GM18873 (cell line): Measurements from ENCODE around the gene MXRA7.
"Not testable (repeated sequence)": the region's sequence is repeated elsewhere in the genome, so short reads cannot be mapped to it uniquely, and the experiment has no call there.

Experiments used
- ATAC-seq: cut with Tn5 transposase; IDR thresholded peaks from one replicate; pipeline ENCODE4 v1.9.1; 2021; ENCODE audit warnings: mild to moderate bottlenecking, moderate library complexity, moderate number of reproducible peaks; ENCODE audit not compliant: unreplicated experiment, low FRiP score

The MXRA7 gene

DNA sequence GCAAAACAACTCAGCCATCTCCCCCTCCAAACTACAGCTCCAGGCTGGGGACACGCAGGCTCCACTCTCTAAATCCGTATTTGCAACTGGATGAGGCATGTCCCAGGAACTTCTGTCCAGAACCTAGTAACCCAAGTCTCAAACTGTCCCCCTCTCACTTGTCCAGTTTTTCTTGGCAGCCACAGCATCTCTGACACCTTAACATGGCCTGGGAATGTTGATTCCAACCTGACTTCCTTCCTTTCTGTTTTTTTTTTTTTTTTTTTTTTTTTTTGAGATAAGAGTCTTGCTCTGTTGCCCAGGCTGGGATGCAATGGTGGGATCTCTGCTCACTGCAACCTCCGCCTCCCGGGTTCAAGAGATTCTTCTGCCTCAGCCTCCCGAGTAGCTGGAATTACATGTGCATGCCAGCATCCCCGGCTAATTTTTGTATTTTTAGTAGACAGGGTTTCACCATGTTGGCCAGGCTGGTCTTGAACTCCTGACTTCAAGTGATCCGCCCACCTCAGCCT is 12.2 kb downstream of the MXRA7 start:
- not testable (repeated sequence) for ATAC-seq

DNA sequence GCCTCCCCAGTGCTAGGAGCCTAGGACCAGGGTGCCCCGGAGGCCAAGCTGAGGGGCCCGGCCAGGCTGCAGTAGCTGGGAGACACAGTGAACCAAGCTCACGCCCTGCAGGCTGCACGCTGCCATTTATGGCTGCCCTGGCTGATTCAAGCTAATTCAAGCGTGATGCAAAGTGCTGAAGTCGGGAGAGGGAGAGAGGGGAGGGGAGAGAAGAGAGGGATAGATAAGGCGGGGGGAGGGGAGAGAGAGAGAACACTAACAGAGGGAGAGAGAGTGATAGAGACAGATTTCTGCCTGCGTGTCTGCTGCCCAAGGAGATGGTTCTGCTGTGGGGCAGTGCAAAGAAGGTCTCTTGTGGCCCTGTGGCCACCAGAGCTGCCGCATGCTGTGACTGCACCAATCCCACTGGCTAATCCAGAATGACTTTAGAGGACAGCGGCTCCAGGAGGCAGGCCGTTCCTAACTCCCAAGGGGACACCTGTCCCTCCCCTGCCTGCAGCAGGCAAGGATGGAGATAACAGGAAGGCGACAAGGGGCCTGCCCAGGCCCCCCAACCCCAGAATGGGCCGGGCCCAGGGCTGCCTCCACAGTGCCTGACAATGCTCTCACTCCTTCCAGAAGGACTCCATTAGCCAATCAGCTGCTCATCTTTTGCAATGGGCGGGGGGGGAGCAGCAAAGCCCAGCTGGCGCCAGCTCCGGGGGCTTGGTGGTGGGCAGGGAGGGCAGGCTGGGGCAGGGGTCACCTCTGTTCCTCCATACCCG is 12.9 kb downstream of the MXRA7 start:
- no peak for ATAC-seq

DNA sequence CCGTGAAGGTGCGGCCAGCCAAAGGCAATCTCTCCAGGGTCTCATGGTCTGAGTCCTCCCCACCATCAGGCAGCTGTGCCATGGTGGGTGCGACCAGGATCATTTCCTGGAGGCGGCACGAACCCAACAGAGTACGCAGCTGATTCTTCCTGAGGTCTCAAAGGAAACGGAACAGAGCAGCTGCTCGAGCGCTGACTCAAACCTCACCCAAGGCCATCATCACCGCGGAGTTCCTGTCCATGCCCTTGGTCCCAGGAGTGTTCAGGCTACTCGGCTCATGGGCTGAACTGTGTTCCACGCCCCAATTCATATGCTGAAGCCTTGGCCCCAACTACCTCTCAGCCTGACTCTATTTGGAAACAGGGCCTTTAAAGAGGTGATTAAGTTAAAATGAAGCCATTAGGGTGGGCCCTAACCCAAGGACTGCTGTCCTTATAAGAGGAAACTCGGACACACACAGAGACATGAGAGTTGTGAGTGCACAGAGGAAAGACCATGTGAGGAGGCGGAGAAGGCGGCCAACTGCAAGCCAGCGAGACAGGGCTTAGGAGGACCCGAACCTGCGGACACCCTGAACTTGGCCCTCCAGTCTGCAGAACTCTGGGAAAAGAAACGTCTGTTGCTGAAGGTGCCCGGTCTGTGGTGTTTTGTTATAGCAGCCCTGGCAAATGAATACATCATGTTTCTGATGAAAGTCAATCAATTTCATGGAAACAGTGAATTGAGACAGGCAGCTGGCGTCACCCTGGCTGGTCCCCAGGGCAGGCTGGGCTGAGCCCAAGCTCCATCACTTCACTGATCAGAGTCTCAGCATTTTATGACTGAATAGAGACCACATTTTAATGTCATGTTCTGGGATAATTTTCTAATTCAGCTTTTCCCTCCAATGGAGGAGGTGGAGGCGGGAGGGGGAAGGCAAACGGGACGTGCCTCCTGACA is 13.7 kb downstream of the MXRA7 start:
- no peak for ATAC-seq

DNA sequence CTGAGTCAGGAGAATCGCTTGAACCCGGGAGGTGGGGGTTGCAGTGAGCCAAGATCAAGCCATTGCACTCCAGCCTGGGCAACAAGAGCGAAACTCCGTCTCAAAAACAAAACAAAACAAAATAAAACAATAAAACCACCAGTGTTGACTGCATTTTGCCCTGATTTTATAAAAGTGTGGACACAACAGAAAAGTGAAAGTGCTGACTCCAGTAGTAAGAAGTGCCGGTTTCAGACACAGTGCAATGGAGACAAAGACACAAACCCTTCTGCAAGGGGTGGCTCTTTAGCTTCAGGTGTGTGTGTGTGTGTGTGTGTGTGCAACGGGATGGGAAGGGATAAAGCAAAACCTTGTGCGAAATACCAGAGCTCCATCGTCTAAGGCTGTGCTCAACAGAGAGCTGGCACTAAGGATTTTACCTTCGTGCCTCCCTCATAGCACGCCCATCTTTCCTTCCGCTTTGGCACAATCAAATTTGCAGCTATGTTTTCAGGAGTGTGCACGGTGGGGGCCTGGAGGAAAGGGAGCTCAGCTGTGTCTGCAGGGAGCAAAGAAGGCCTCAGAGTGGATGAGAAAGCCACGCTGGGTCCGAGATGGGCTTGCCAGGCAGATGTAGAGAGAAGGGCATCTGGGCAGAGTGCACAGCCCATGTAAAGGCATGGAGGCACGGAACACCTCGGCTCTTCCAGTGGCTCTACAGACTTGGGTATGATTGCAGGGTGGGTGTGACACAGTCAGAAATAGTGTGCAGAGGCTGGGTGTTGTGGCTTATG is 15.5 kb downstream of the MXRA7 start:
- ATAC-seq = no peak

DNA sequence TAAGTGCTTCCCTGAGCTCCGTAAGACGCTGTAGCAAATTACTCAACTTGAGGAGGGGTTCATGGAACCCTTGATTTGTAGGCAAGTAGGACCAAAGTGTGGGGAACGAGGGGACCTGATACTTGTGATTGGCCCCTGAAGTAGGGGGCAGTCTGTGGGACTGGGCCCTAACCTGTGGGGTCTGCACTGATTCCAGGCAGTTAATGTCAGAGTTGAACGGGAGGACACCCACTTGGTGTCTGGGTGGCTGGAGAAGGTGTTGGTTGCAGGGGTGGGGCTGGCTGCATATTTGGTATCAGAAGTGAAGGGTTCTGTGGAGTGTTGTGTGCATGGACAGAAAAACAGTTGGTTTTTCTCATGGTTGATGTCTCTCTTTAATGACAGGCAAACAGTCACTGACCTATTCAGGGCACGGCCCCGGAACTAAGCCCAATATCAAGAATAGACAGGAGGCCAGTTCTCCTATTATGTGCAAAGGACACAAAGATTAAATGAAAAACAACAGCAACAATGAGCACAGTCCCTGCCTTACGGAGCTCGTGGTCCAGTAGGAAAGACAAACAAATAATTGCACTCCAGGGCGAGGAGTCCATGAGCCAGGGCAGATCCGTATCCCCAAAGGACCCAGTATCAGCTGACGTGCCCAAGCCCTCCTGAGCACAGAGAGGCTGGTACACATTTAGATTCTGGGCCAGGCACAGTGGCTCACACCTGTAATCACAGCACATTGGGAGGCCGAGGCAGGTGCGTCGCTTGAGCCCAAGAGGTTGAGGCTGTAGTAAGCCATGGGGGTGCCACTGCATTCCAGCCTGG is 19.2 kb downstream of the MXRA7 start:
- ATAC-seq = no peak

DNA sequence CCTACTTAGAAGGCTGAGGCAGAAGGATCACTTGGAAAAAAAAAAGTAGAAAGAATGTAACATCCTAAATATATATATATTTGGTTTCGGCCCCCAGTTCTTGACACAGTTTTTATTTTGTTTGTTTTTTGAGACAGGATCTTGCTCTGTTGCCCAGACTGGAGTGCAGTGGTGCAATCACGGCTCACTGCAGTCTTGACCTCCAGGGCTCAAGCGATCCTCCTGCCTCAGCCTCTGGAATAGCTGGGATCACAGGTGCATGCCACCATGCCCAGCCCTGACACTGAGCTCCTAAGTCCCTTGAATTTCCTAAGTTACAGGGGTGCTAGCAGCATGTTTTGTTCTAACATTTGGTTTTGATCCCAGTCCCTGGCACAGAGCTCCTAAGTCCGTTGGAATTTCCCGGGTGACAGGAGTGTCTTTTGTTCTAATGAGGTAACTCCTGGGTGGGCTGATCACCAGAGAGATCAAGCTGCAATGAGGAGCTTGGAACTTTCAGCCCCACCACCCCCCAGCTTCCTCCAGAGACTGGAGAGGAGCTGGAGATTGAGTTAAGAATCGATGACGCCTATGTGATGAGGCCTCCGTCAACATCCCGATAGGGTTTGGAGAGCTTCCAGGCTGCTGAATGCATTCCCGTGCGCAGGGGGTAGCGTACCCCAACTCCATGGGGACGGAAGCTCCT is 20.0 kb downstream of the MXRA7 start:
- ATAC-seq = no peak

DNA sequence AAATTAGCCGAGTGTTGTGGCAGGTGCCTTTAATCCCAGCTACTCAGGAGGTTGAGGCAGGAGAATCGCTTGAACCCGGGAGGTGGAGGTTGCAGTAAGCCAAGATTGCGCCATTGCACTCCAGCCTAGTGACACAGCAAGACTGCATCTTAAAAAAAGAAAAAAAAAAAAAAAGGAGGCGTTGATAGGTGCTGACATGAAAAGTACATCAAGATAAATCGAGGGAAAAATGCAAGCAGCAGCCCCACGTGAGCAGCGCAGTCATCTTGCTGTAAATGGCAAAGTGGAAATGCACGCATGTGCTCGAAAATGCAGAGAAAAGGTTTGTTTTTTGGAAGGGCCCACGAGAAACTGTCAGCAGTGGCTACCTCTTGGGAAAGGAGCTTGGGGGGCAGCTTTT is 20.9 kb downstream of the MXRA7 start:
- ATAC-seq = no peak

DNA sequence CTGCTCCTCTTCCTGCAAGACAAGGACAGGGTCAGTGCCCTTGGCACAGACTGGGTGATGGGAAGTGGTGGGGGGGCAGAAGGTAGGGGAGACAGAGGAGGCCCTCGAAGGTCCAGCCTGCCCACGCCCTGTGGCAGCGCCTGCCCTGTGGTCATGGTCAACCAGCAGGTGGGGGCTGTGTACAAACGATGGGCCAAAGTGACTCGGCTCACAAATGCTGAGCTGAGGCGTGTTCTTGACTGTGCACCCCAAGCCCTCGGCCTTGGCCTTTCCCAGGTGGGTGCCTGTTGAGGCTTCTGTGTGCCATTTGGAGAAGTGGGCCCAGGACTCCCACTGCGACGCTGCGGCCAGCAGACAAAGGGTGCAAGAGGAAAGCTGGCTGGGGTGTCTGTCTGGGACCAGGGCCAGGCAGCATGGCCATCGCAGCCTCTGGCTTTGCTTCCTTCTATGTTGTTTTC is 22.6 kb downstream of the MXRA7 start:
- no peak for ATAC-seq

DNA sequence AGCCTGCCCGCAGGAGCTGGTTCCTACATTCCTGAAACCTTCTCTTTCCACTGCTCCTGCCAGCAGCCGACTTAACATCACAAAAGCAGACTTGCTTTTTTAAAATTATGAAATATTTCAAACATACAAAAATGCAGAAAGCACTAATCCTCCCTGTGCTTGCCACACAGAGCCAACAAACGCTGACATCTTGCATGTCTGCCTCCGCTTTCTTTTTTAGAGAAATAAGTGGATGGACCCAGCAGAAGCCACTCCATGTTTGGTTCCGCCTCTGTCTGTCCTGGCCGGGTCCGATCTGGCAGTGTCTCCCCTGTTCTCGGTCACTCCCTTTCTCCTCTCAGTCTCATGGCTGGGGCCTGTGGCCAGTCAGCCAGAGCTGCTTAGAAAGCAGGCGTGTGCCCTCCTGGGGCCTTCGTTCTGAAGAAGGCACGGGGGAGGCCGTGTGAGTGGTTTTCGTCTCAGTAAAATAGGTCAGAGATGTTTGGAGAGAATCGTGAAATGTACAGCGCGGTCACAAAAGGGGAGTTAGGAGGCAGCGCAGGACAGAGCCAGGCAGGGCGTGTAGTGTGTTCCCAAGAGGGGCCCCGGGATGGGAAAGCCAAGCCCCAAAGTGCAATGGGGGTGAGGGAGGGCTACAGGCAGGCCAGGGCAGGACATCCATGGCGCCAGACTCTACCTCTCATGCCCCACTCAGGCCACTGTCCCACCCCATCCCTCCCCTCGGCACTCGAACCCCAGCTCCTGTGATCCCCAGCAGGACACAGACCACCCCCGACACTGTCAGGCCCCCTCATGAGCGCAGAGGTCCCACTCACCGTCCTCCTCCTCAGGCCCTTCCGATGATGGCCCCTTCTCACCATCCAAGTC is 23.2 kb downstream of the MXRA7 start:
- no peak for ATAC-seq

DNA sequence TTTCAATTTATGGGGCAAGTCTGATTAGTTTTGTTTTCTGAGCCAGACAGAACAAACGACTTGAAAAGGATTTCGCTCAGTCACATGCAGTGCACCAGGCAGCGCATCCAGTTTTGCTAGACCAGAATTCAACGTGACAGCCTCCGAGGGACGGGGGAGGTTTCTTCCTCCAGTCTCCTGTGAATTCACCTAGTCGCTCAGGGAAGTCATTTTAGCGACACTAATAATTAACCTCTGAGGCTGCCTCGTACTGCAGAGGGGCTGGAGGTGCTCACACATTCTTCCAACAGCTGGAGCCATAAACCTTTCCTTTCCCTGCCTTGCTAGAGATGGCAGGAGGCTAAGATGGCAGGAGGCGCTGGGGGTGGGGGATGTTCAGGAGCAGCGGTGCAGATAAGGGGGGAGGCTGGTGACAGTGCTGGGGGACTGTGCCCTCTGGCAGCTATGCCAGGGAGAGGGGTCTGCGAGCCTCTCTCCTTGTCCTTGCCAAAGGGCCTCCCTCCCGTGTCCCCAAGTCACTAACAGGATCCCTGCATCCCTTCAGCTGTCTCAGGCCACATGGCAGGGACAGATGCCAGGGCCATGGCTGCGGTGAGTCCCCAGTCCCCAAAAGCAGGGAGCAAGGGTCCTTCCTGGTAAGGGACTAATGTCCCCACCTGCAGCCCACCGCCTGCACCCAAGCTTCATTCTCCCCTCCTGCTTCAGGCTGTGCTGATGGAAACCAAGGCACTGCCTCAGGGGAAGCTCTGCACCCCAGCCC is 24.0 kb downstream of the MXRA7 start:
- no peak for ATAC-seq

DNA sequence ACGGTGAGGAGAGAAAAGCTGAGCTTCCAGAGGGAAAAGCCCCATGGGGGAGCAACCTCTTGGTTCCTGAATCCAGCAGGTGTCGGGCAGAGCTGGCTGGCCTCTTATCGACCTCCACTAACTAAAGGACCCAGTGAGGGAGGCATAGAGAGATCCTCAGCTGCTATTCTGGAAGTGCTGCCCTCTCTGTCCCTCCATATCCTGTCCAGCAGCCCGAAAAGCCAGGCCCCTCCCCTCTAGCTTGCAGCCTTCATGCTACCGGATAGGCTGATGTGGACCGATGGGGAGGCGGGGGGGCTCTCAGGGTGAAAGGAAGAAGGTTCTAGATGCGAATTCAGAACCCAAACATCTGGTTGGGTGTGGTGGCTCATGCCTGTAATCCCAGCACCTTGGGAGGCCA is 24.9 kb downstream of the MXRA7 start:
- ATAC-seq = no peak

DNA sequence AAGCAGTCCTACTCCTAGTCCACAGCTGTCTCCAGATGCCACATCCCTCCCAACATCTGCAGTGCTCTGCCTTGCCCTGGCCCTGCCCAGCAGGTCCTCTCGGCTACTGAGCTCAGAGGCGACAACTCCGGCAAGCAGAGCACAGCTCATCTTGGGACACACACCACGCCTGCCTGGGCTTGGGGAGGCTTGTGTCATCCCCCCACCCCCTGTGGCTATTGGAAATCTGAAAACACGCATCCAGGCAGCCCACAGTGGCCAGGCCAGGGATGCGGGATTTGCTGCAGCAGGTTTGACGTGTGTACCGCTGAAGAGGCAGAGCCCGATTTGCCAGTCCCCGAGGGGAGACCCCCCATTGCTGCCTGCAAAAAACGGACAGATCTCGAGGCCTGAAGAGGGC is 25.4 kb downstream of the MXRA7 start:
- ATAC-seq = no peak

DNA sequence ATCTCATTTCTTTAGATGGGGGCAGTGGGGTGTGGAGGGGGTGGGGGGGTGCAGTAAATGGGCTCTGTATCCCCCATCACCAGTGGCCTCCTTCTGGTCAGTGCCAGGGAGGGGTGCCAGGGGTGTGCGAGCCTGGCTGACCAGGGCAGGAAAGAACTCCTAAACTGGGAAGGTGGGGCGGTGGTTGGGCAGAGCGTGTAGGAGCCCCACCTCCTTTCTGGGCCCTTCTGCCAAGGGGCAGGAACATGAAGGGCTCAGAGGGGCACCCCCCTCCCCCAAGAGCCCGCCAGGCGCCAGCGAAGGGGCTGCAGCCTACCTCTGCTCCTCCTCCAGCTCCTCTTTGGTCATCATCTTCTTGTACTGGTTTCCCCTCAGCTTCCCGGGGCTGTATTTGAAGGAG is 26.0 kb downstream of the MXRA7 start:
- ATAC-seq = no peak

DNA sequence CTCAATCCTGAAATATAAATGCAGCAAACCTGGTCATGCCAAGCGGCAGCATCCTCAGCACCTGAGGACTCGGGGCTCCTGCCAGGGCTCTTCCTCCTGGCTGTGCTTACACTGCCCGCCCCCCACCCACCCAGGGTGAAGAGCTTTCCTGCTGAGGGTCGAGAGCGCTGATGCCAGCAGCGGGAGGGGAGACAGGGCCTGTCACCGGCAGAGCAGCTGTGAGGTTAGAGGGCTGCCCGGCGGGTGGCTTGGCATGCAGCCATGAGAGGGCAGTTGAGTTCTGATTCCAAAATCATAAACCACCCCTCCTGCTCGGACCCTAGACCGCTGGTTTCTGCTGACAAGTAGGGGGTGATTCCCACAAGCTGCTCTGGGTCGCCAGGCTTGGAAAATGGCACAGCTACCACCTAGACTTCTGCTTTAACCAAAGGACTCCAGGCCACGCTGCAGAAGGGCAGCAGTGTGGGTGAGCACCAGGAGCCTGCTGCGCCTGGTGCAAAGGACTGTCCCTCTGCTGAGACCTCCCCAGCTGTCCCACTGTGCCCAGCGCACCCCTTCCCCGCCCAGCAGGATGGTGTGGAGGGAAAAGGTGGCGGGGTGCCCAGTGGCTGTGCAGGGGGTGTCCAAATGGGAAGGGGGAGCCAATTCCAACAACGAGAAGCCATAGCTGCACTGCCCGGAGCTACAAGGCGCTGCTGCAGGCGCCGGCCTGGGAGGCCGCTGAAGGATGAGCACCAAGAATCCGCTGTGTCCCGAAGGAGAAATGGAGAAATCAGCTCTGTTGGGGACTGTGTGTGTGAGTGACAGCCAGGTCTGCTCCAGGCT is 26.6 kb downstream of the MXRA7 start:
- ATAC-seq = no peak

DNA sequence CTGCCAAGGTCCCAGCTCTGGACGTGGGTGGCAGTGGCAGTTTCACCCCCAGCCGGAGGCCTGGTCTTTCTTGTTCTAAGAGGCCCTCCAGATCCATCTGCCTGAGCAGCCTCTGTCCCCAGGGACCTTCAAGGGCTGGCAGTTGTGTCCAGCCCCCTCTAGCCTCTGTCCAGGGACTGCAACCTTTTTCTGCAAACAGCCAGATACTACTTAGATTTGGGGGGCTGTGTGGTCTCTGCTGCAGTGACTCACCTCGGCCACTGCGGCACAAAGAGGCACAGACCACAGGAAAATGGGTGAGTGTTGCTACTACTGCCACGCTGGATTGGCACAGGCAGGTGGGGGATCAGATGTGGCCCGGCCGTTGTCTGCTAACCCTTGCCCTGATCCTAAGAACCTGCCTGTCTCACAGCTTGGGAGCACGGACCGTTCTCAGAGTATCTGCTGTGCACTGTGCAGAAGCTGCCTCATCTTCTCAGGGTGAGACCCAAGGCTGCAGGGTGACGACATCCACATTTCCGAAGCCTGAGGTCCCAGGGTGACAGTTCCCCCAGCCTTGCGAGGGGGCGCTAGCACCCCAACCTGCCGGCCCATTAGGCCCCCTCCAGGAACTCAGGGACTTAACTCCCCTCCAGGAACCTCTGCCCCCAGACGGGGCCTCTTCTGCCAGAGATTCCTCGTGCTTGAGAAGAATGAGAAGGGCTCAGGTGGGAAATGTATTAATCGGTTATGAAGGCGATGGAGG is 27.6 kb downstream of the MXRA7 start:
- ATAC-seq = no peak

DNA sequence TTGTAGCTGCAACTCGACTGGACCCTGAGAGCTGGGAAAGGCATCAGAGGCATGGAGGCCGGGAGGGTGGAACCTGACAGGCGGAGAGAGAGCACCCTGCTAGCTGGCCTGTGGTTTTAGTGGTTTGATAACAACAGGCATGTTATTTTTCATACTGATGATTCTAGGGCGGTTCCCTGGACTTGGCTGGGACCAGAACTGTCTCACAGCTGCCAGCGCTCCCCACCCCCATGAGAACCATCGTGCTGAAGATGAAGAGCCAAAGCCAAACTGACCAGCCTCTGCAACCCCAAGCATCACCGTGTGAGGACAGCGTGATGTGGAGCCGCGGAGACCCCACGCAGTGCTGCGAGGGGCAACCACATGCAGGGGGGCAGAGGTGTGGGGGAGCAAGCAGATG is 28.5 kb downstream of the MXRA7 start:
- ATAC-seq = no peak
